ENCODE data around the gene NAALADL2. TPM values are rescaled to one million over a fixed set of nuclear protein-coding genes. Genes with fewer than 3 reads are reported as not detected.

NAALADL2 gene
- total RNA-seq, 1 experiment from 2014 or later = 2.7 TPM

GRCh38 chr3:174957081-174957480, 97.9 kb downstream of the NAALADL2 start:
- CTCF ChIA-PET = interaction anchor here (0.7 kb wide), 1 partner anchor 24 kb away, joined by 3 read pairs; no protein-coding TSS in a partner anchor
- no peak for DNase-seq (ENCODE audit: low read depth, low spot score)
- Histone ChIP-seq H3K4me1 (ENCODE audit: control insufficient read depth, insufficient read depth, low read length) (no peaks in the 10 kb centered on the region), H3K27ac (ENCODE audit: low read length) (no peak overlapping the region), H3K36me3 (ENCODE audit: control insufficient read depth, insufficient read depth, low read length) (no peaks in the 10 kb centered on the region), H3K27me3 (ENCODE audit: control insufficient read depth, insufficient read depth, low read length) (no peaks in the 10 kb centered on the region), H3K4me3 (ENCODE audit: low read depth in 2 of 2, low read length in 2 of 2) (no peak overlapping the region), H3K9me3 (ENCODE audit: control insufficient read depth, insufficient read depth, low read depth, low read length) (no peaks in the 10 kb centered on the region)
- TF ChIP-seq, protein P1, sequence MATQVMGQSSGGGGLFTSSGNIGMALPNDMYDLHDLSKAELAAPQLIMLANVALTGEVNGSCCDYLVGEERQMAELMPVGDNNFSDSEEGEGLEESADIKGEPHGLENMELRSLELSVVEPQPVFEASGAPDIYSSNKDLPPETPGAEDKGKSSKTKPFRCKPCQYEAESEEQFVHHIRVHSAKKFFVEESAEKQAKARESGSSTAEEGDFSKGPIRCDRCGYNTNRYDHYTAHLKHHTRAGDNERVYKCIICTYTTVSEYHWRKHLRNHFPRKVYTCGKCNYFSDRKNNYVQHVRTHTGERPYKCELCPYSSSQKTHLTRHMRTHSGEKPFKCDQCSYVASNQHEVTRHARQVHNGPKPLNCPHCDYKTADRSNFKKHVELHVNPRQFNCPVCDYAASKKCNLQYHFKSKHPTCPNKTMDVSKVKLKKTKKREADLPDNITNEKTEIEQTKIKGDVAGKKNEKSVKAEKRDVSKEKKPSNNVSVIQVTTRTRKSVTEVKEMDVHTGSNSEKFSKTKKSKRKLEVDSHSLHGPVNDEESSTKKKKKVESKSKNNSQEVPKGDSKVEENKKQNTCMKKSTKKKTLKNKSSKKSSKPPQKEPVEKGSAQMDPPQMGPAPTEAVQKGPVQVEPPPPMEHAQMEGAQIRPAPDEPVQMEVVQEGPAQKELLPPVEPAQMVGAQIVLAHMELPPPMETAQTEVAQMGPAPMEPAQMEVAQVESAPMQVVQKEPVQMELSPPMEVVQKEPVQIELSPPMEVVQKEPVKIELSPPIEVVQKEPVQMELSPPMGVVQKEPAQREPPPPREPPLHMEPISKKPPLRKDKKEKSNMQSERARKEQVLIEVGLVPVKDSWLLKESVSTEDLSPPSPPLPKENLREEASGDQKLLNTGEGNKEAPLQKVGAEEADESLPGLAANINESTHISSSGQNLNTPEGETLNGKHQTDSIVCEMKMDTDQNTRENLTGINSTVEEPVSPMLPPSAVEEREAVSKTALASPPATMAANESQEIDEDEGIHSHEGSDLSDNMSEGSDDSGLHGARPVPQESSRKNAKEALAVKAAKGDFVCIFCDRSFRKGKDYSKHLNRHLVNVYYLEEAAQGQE (IDR thresholded peaks at IDR 0.05; ENCODE audit: insufficient read depth in 1 of 2, low read depth in 2 of 2, low read length in 1 of 2) = no peak
- TF ChIP-seq TCF7L2 (IDR thresholded peaks at IDR 0.05; ENCODE audit: low read depth, low read length) = no peak
- no peak for TF ChIP-seq CTCF (IDR thresholded peaks at IDR 0.05)
- TF ChIP-seq SIN3A (IDR thresholded peaks at IDR 0.05; ENCODE audit: borderline replicate concordance, insufficient read depth, low read depth, low read length) = no peak
- no peak for TF ChIP-seq POLR2AphosphoS5 (IDR thresholded peaks at IDR 0.05; ENCODE audit: low read depth, low read length)
- no peak for ATAC-seq
- in situ Hi-C loops (cut with HindIII; ENCODE audit: low pct_unique_long_range_greater_than_20kb, low sequenced_read_pairs) = no loop called here
- no TSS peak for BruUV-seq (replicated peaks)
- intact Hi-C loops (cut with micrococcal nuclease; ENCODE audit: unreplicated experiment) = no loop called here
- POLR2A ChIA-PET = no interaction called here

DNA sequence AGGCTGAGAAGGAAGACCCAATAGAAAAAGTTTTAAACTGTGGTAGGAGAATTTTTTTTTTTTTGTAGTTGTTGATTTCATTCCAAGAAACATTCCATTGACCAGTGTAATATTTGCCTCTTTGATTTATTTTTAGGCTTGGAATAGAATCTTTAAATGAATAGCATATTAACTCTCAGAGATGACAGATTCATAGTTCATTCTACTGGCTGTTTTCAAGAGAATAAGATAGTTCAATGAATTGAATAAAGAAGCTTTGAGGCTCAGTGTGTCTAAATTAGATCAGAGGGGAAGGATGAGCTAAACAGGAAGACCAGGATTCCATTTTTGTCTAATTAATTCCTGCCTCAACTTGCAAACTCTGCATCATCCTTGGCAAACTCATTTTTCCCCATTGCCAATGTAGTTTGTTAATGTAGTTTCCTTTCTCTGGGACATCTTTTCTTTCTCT, 98.4 kb downstream of the NAALADL2 start:
- no TSS peak for BruUV-seq (replicated peaks)
- H3K27me3 ChIP-seq (ENCODE audit: control insufficient read depth, insufficient read depth, low read length) = no peaks in the 10 kb centered on the region
- DNase-seq (ENCODE audit: low read depth, low spot score) = no peak
- CTCF ChIA-PET = interaction anchor here (0.7 kb wide), 1 partner anchor 24 kb away, joined by 3 read pairs; no protein-coding TSS in a partner anchor
- no peaks in the 10 kb centered on the region for H3K9me3 ChIP-seq (ENCODE audit: control insufficient read depth, insufficient read depth, low read depth, low read length)
- H3K27ac ChIP-seq (ENCODE audit: low read length) = no peak overlapping the region
- H3K4me1 ChIP-seq (ENCODE audit: control insufficient read depth, insufficient read depth, low read length) = no peaks in the 10 kb centered on the region
- H3K4me3 ChIP-seq (ENCODE audit: low read depth in 2 of 2, low read length in 2 of 2) = no peak overlapping the region
- no peaks in the 10 kb centered on the region for H3K36me3 ChIP-seq (ENCODE audit: control insufficient read depth, insufficient read depth, low read length)
- POLR2A ChIA-PET = no interaction called here
- TF ChIP-seq TCF7L2 (IDR thresholded peaks at IDR 0.05; ENCODE audit: low read depth, low read length) (no peak), SIN3A (IDR thresholded peaks at IDR 0.05; ENCODE audit: borderline replicate concordance, insufficient read depth, low read depth, low read length) (no peak), POLR2AphosphoS5 (IDR thresholded peaks at IDR 0.05; ENCODE audit: low read depth, low read length) (no peak), CTCF (IDR thresholded peaks at IDR 0.05) (no peak)
- TF ChIP-seq, protein P1 (IDR thresholded peaks at IDR 0.05; ENCODE audit: insufficient read depth in 1 of 2, low read depth in 2 of 2, low read length in 1 of 2) = no peak
- no peak for ATAC-seq
- in situ Hi-C loops (cut with HindIII; ENCODE audit: low pct_unique_long_range_greater_than_20kb, low sequenced_read_pairs) = no loop called here
- intact Hi-C loops (cut with micrococcal nuclease; ENCODE audit: unreplicated experiment) = no loop called here
